Astrocyte of the spinal cord (primary cell): ENCODE results near the gene AKIP1.

Experiments
- DNase-seq: peaks from one replicate; pipeline ENCODE4 v3.0.0; 2011; ENCODE audit warnings: low read depth, low spot score
- H3K4me3 ChIP-seq: 2 replicates; pipeline ENCODE4 v1.5.1; 2011; ENCODE audit warnings: low read depth, mild to moderate bottlenecking, low read length, moderate library complexity
- in situ Hi-C: cut with HindIII; loops from 2 replicates; pipeline ENCODE4 v1.10.0; 2017; ENCODE audit warnings: low sequenced_read_pairs
- TF ChIP-seq, protein P1 (sequence below): IDR thresholded peaks from 2 replicates; pipeline ENCODE4 v1.5.1; 2012; ENCODE audit warnings: low read depth, mild to moderate bottlenecking, low read length, inconsistent platforms

AKIP1 gene

GRCh38 chr11:8956860-8957259 lies 45.9 kb downstream of the AKIP1 start:
- TF ChIP-seq, protein P1, sequence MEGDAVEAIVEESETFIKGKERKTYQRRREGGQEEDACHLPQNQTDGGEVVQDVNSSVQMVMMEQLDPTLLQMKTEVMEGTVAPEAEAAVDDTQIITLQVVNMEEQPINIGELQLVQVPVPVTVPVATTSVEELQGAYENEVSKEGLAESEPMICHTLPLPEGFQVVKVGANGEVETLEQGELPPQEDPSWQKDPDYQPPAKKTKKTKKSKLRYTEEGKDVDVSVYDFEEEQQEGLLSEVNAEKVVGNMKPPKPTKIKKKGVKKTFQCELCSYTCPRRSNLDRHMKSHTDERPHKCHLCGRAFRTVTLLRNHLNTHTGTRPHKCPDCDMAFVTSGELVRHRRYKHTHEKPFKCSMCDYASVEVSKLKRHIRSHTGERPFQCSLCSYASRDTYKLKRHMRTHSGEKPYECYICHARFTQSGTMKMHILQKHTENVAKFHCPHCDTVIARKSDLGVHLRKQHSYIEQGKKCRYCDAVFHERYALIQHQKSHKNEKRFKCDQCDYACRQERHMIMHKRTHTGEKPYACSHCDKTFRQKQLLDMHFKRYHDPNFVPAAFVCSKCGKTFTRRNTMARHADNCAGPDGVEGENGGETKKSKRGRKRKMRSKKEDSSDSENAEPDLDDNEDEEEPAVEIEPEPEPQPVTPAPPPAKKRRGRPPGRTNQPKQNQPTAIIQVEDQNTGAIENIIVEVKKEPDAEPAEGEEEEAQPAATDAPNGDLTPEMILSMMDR, result no peak
- DNase-seq, result no peak
- in situ Hi-C loops, result no loop called here
- no peak overlapping the region for H3K4me3 ChIP-seq

- TF ChIP-seq, protein P1, result peak; percentile 65
- in situ Hi-C loops, result no loop called here
- DNase-seq, result peak; percentile 86
- H3K4me3 ChIP-seq, result no peak overlapping the region
Measured at GRCh38 chr11:8959546-8960166, 48.7 kb downstream of the AKIP1 start.

DNA sequence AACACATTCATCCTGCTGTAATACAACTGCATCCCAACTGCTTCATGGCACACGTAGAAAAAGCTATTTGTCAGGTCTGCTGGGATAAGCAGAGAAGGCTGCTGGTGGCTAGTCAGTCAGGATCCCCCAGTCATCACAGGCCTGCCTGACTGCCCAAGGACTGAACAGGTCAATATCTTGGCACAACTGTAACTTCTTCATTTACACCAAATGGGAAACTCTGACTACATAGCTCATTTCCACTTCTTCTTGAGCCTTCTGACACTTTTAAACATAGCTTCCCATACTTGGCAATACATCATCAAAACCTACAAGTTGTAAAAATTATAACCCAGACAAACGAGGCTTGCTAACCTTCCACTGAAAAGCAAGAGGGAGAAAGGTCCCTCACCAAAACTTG lies 50.4 kb downstream of the AKIP1 start:
- in situ Hi-C loops, result no loop called here
- TF ChIP-seq, protein P1, result no peak
- no peak overlapping the region for H3K4me3 ChIP-seq
- DNase-seq, result no peak

DNA sequence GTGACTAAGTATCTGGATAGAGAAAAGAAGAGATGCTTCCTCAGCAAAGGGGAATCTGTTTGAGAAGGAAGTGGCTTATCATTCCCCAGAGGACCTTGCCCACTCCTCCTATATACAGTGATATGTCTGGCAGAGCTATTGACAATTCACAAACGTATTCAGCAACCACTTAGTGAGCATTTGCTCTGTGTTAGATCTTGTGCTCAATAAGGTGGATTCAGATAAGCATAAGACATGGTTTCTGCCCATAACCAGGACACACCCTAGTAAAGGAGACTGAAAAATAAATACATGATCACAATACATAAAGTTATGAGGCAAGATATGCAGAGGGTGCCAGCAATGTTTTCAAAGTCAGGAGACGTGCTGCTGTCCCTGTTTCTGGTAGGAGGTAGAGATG lies 51.9 kb downstream of the AKIP1 start:
- no peak overlapping the region for H3K4me3 ChIP-seq
- in situ Hi-C loops, result no loop called here
- no peak for DNase-seq
- TF ChIP-seq, protein P1, result no peak

- TF ChIP-seq, protein P1, result no peak
- in situ Hi-C loops, result no loop called here
- DNase-seq, result no peak
- H3K4me3 ChIP-seq, result peak overlapping the region; percentile 81
Measured at GRCh38 chr11:8963569-8964323, 52.8 kb downstream of the AKIP1 start.

DNA sequence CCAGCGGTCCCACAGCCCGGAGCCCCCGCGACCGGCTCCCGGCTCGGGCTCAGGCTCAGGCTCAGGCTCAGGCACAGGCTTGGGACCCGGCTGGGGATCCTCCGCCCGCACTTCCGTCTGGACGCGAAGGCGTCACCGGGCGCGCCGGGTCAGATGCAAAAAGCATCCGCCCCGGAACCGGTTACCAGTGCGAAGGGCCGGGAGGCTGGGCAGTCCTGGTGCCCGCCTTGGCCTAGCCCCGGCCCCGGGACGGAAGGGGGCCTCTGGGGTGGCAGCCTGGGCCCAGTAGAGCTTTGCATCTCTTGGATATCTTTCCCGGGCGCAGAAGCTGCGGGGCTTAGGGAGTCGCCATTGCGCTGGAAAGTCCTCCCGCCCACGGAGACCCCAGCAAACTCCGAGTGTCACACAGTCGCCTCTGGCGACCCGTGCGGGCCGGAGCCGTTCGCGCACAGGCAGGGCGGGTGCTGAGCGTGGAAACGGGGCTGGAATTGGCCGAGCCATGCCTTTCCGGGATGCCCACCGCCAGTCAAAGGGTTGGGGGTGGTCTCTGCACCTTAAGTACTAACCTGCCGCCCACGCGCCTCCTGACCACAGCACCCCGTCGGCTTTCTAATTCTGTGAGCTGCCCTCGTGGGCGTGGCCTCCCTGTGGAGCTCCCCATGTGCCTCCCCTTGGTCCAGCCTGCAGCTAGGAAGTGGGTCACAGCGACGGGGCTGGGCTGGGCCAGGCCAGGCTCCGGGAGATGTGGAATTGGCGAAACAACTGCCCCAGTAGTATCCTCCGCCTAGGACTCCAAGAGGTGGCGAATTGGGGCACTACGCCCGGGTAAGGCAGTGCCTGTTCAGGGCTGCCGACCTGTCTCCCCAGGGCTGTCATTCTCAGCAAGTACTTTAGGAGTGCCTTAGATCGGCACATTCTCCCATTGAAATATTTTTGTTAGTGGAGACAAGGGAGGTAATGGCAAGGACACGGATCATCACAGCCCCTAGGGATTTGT lies 53.6 kb downstream of the AKIP1 start, which contains the start of gene TMEM9B:
Gene TMEM9B (minus strand): TSS at position 119 of the 997 bp plus-strand sequence. CDS start 129 bp downstream, outside the sequence.
- TF ChIP-seq, protein P1, result no peak
- in situ Hi-C loops, result no loop called here
- H3K4me3 ChIP-seq, result peak within 1 kb of the TSS; percentile 81
- peak; percentile 87 for DNase-seq
